H1 (cell line): ENCODE measurements around the gene UBE2F.

ENCODE experiments used
- CEBPB ChIP-seq: IDR thresholded peaks from 2 replicates; pipeline ENCODE4 v1.6.1; 2012; ENCODE audit warnings: low read depth, low read length
- CHD1 ChIP-seq: IDR thresholded peaks from 2 replicates; pipeline ENCODE4 v1.6.1; 2012; ENCODE audit warnings: low read depth, low read length, improper control_type of control experiment
- EZH2 ChIP-seq: fragments of 200-600 bp; sonication (generic); IDR thresholded peaks from 2 replicates; pipeline ENCODE4 v1.7.1; 2012; ENCODE audit warnings: low read depth, mild to moderate bottlenecking, moderate library complexity, low read length, inconsistent platforms; ENCODE audit not compliant: severe bottlenecking
- POLR2AphosphoS5 ChIP-seq: IDR thresholded peaks from 2 replicates; pipeline ENCODE4 v1.6.1; 2011; ENCODE audit warnings: low read depth, low read length
- TAF1 ChIP-seq: IDR thresholded peaks from 2 replicates; pipeline ENCODE4 v1.6.1; 2011; ENCODE audit warnings: mild to moderate bottlenecking, low read depth, low read length
- TF ChIP-seq, protein P1 (sequence below): IDR thresholded peaks from 2 replicates; pipeline ENCODE4 v1.6.1; 2012; ENCODE audit warnings: inconsistent platforms
- TF ChIP-seq, protein P2 (sequence below), 3 experiments: IDR thresholded peaks; 1 replicate in 2 of 3; 2 replicates in 1 of 3; pipeline versions ENCODE4 v1.5.1 to v1.6.1; 2011; ENCODE audit warnings: low read length in 3 of 3, mild to moderate bottlenecking in 3 of 3, inconsistent platforms in 2 of 3, low read depth in 1 of 3, moderate library complexity in 1 of 3; ENCODE audit not compliant: insufficient read depth in 1 of 3; ENCODE audit errors: control extremely low read depth in 1 of 3

DNA sequence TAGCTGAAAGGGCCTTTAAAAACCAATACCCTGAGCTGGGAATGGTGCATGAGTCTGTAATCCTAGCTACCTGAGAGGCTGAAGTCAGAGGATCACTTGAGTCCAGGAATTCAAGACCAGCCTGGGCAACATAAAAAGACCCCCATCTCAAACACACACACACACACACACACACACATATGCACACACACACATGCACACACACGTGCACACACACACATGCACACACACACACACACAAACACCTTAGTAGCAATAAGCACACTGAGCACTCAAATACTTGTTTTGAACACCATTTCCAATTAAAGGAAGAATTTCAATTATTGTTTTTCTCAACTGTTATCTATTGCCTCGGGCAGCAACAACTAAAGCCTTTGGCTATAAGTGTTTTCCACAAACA lies 25.6 kb upstream of the UBE2F start:
- TF ChIP-seq TAF1 (no peak), EZH2 (no peak), POLR2AphosphoS5 (no peak), CEBPB (no peak), CHD1 (no peak)
- TF ChIP-seq, protein P1, sequence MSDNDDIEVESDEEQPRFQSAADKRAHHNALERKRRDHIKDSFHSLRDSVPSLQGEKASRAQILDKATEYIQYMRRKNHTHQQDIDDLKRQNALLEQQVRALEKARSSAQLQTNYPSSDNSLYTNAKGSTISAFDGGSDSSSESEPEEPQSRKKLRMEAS = no peak
- TF ChIP-seq, protein P2, sequence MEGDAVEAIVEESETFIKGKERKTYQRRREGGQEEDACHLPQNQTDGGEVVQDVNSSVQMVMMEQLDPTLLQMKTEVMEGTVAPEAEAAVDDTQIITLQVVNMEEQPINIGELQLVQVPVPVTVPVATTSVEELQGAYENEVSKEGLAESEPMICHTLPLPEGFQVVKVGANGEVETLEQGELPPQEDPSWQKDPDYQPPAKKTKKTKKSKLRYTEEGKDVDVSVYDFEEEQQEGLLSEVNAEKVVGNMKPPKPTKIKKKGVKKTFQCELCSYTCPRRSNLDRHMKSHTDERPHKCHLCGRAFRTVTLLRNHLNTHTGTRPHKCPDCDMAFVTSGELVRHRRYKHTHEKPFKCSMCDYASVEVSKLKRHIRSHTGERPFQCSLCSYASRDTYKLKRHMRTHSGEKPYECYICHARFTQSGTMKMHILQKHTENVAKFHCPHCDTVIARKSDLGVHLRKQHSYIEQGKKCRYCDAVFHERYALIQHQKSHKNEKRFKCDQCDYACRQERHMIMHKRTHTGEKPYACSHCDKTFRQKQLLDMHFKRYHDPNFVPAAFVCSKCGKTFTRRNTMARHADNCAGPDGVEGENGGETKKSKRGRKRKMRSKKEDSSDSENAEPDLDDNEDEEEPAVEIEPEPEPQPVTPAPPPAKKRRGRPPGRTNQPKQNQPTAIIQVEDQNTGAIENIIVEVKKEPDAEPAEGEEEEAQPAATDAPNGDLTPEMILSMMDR (IDR thresholded peaks at IDR 0.05; ENCODE audit: control extremely low read depth in 1 of 3, insufficient read depth in 1 of 3, low read depth in 1 of 3, low read length in 3 of 3) = no peak
